SK-N-SH (cell line): Measurements from ENCODE around the gene CPB2. TPM values are rescaled to one million over a fixed set of nuclear protein-coding genes. Genes with fewer than 3 reads are reported as not detected.

Source experiments
- CTCF ChIA-PET: fragments of 300-600, 350-600 bp; formaldehyde crosslinking; extraction: SDS; loops from one replicate; lab custom pipeline; 2021; lab: Yijun Ruan, JAX
- POLR2A ChIA-PET: fragments of 350-600 bp; sonication (Branson Sonifier 250); formaldehyde crosslinking; extraction: SDS; loops from one replicate; lab custom pipeline; 2020; ENCODE audit warnings: antibody characterized with exemption, inconsistent platforms; lab: Yijun Ruan, JAX
- DNase-seq: peaks from one replicate; pipeline ENCODE4 v3.0.0; 2012
- H2AFZ ChIP-seq: fragments of 200-600 bp; sonication (generic); 2 replicates; pipeline ENCODE4 v1.8.1; 2016; ENCODE audit warnings: antibody characterized with exemption, mild to moderate bottlenecking, low read depth
- H3F3A ChIP-seq: fragments of 200-600 bp; sonication (generic); replicated peaks from 2 replicates; pipeline ENCODE3; 2016; ENCODE audit warnings: antibody characterized with exemption, mild to moderate bottlenecking; ENCODE audit not compliant: insufficient read depth
- H3K27ac ChIP-seq, 2 experiments: fragments of 200-500 bp in 1 of 2; fragments of 200-600 bp in 1 of 2; sonication (Bioruptor generic) in 1 of 2; sonication (generic), shearing (Covaris generic) in 1 of 2; 2 replicates each; pipeline versions ENCODE4 v1.5.1 to v1.6.1; 2014 to 2016; ENCODE audit warnings: low read depth in 2 of 2, inconsistent platforms in 1 of 2, low read length in 1 of 2, mild to moderate bottlenecking in 1 of 2, mixed read lengths in 1 of 2
- H3K27me3 ChIP-seq: fragments of 200-600 bp; sonication (generic), shearing (Covaris generic); 2 replicates; pipeline ENCODE4 v1.6.1; 2016; ENCODE audit warnings: mixed run types; ENCODE audit not compliant: insufficient read depth
- H3K36me3 ChIP-seq, 2 experiments: fragments of 200-500 bp in 1 of 2; fragments of 200-600 bp in 1 of 2; sonication (Bioruptor generic) in 1 of 2; sonication (generic) in 1 of 2; replicated peaks in 1 of 2; 2 replicates each; pipeline versions ENCODE3 to v1.5.1; 2014 to 2016; ENCODE audit warnings: low read length in 1 of 2, mild to moderate bottlenecking in 1 of 2; ENCODE audit not compliant: insufficient read depth in 2 of 2, control insufficient read depth in 1 of 2
- H3K4me1 ChIP-seq, 2 experiments: fragments of 200-500 bp in 1 of 2; fragments of 200-600 bp in 1 of 2; sonication (Bioruptor generic) in 1 of 2; sonication (generic), shearing (Covaris generic) in 1 of 2; 2 replicates each; pipeline versions ENCODE4 v1.5.1 to v1.6.1; 2014 to 2016; ENCODE audit warnings: low read depth in 1 of 2, low read length in 1 of 2, mixed run types in 1 of 2; ENCODE audit not compliant: insufficient read depth in 2 of 2, control insufficient read depth in 1 of 2
- H3K4me2 ChIP-seq: fragments of 200-600 bp; sonication (generic), shearing (Covaris generic); 2 replicates; pipeline ENCODE4 v1.6.1; 2017; ENCODE audit warnings: mixed run types
- H3K4me3 ChIP-seq, 2 experiments: fragments of 200-500 bp in 1 of 2; fragments of 200-600 bp in 1 of 2; sonication (Bioruptor generic) in 1 of 2; sonication (generic), shearing (Covaris generic) in 1 of 2; 2 replicates each; pipeline versions ENCODE4 v1.5.1 to v1.8.1; 2014 to 2016; ENCODE audit warnings: low read depth in 2 of 2, inconsistent platforms in 1 of 2, low read length in 1 of 2, mild to moderate bottlenecking in 1 of 2, mixed read lengths in 1 of 2, moderate library complexity in 1 of 2
- H3K79me2 ChIP-seq: fragments of 200-600 bp; sonication (generic); 2 replicates; pipeline ENCODE4 v1.8.1; 2017; ENCODE audit warnings: mild to moderate bottlenecking; ENCODE audit not compliant: insufficient read depth
- H3K9ac ChIP-seq: fragments of 200-600 bp; sonication (generic); 2 replicates; pipeline ENCODE4 v1.6.1; 2017; ENCODE audit warnings: mixed run types
- H3K9me2 ChIP-seq: fragments of 200-600 bp; sonication (generic); 2 replicates; pipeline ENCODE4 v1.6.1; 2017; ENCODE audit warnings: mixed run types
- H3K9me3 ChIP-seq: fragments of 200-600 bp; sonication (generic); 2 replicates; pipeline ENCODE4 v1.6.1; 2017; ENCODE audit warnings: mixed run types, mild to moderate bottlenecking, moderate library complexity
- H4K20me1 ChIP-seq: fragments of 200-600 bp; sonication (generic); 2 replicates; pipeline ENCODE4 v1.6.1; 2017; ENCODE audit warnings: mild to moderate bottlenecking, mixed run types; ENCODE audit not compliant: insufficient read depth
- ELF1 ChIP-seq: IDR thresholded peaks from 2 replicates; pipeline ENCODE4 v1.4.0; 2012
- FOXJ3 ChIP-seq: sonication (generic); formaldehyde crosslinking; IDR thresholded peaks from 2 replicates; pipeline ENCODE4 v1.5.1; 2020; ENCODE audit warnings: mild to moderate bottlenecking, missing genetic modification reagents
- GABPA ChIP-seq: IDR thresholded peaks from 2 replicates; pipeline ENCODE4 v1.4.0; 2012; ENCODE audit warnings: low read depth, mild to moderate bottlenecking
- GATA2 ChIP-seq: sonication (generic); formaldehyde crosslinking; IDR thresholded peaks from 2 replicates; pipeline ENCODE4 v1.5.0; 2020; ENCODE audit warnings: mild to moderate bottlenecking, missing genetic modification reagents
- NFIC ChIP-seq: IDR thresholded peaks from 2 replicates; pipeline ENCODE4 v1.4.0; 2012; ENCODE audit warnings: borderline replicate concordance
- POLR2AphosphoS5 ChIP-seq: IDR thresholded peaks from 2 replicates; pipeline ENCODE4 v1.6.1; 2012; ENCODE audit warnings: low read depth, low read length
- RAD21 ChIP-seq: IDR thresholded peaks from 2 replicates; pipeline ENCODE4 v1.6.1; 2012; ENCODE audit warnings: mild to moderate bottlenecking, low read length
- RCOR1 ChIP-seq: fragments of 150-350 bp; IDR thresholded peaks from 2 replicates; pipeline ENCODE4 v1.6.1; 2017; ENCODE audit warnings: antibody characterized with exemption, low read length
- RFX5 ChIP-seq: IDR thresholded peaks from 2 replicates; pipeline ENCODE4 v1.6.1; 2012; ENCODE audit warnings: mild to moderate bottlenecking, improper control_type of control experiment, low read length
- SIN3A ChIP-seq: IDR thresholded peaks from 2 replicates; pipeline ENCODE4 v1.6.1; 2012; ENCODE audit warnings: low read depth, mild to moderate bottlenecking, low read length, moderate library complexity, borderline replicate concordance
- SMC3 ChIP-seq: IDR thresholded peaks from 2 replicates; pipeline ENCODE4 v1.6.1; 2012; ENCODE audit warnings: low read depth, low read length, improper control_type of control experiment
- YY1 ChIP-seq: IDR thresholded peaks from 2 replicates; pipeline ENCODE4 v1.4.0; 2012; ENCODE audit warnings: low read depth, mild to moderate bottlenecking
- WGBS: methylation state at CpG from one replicate; pipeline ENCODE4 v1.1.6; 2017; ENCODE audit warnings: low lambda C conversion rate; 5-methylcytosine and 5-hydroxymethylcytosine counted together
- polyA plus RNA-seq, 3 experiments: library from polyadenylated mRNA; depleted of rRNA; stranded (reverse); fragments of >200 nt; gene quantifications; 2 replicates each; pipeline ENCODE4 v1.2.3, GENCODE V29; 2012
- TF ChIP-seq, protein P1 (sequence below): fragments of 200-600 bp; sonication (generic); IDR thresholded peaks from 2 replicates; pipeline ENCODE4 v1.6.1; 2017; ENCODE audit warnings: antibody characterized with exemption, mild to moderate bottlenecking, moderate library complexity
- TF ChIP-seq, protein P2 (sequence below): fragments of 150-350 bp; IDR thresholded peaks from 2 replicates; pipeline ENCODE4 v1.6.1; 2016; ENCODE audit warnings: mild to moderate bottlenecking, low read depth, low read length
- TF ChIP-seq, protein P3 (sequence below): IDR thresholded peaks from 2 replicates; pipeline ENCODE4 v1.4.0; 2012; ENCODE audit warnings: low read depth
- TF ChIP-seq, protein P4 (sequence below): fragments of 150-350 bp; IDR thresholded peaks from 2 replicates; pipeline ENCODE4 v1.6.1; 2017; ENCODE audit warnings: antibody characterized with exemption, low read length, low read depth, borderline replicate concordance
- TF ChIP-seq, protein P5 (sequence below): IDR thresholded peaks from 2 replicates; pipeline ENCODE4; 2012

The CPB2 gene
- polyA plus RNA-seq, 1 of the 3 experiments (the other 2 are of a cell fraction), result not detected

DNA sequence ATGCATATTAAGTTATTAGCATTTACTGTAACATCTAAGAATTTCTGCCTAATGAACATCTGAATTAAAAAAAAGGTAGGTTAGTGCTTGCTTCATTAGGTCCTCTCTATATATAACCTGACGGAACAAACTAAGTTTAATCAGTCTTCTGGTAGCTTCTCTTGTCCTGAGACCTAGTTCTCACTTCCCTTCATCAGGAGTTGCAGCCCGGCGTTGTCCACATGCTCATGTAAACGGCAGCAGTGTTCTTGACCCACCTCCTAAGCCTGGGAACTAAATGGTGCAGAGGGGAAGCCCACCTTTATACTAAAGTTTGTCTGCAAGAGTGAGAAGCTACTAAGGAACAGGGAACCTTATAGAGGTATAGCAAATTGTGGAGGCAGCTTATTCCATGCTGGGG, 31.9 kb upstream of the CPB2 start:
- Histone ChIP-seq H3K4me2 (no peak overlapping the region), H2AFZ (no peak overlapping the region), H3K9me3 (no peaks in the 10 kb centered on the region), H3F3A (no peaks in the 10 kb centered on the region), H3K27ac (no peak overlapping the region), H3K9ac (no peak overlapping the region), H3K4me3 (no peak overlapping the region), H3K4me1 (no peaks in the 10 kb centered on the region; a peak in 1 of 4 replicates), H4K20me1 (no peaks in the 10 kb centered on the region), H3K27me3 (peaks cover 8% of the 10 kb centered on the region; the same call in 1 of the 2 replicates), H3K9me2 (no peaks in the 10 kb centered on the region), H3K79me2 (no peaks in the 10 kb centered on the region), H3K36me3 (no peaks in the 10 kb centered on the region)
- TF ChIP-seq RAD21, result no peak
- TF ChIP-seq, protein P1, sequence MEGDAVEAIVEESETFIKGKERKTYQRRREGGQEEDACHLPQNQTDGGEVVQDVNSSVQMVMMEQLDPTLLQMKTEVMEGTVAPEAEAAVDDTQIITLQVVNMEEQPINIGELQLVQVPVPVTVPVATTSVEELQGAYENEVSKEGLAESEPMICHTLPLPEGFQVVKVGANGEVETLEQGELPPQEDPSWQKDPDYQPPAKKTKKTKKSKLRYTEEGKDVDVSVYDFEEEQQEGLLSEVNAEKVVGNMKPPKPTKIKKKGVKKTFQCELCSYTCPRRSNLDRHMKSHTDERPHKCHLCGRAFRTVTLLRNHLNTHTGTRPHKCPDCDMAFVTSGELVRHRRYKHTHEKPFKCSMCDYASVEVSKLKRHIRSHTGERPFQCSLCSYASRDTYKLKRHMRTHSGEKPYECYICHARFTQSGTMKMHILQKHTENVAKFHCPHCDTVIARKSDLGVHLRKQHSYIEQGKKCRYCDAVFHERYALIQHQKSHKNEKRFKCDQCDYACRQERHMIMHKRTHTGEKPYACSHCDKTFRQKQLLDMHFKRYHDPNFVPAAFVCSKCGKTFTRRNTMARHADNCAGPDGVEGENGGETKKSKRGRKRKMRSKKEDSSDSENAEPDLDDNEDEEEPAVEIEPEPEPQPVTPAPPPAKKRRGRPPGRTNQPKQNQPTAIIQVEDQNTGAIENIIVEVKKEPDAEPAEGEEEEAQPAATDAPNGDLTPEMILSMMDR, result no peak
- no peak for TF ChIP-seq GATA2 (CRISPR knock-in tag)
- no peak for TF ChIP-seq SIN3A
- TF ChIP-seq FOXJ3, result no peak
- TF ChIP-seq YY1, result no peak
- no peak for TF ChIP-seq NFIC
- no peak for TF ChIP-seq SMC3
- TF ChIP-seq GABPA, result no peak
- TF ChIP-seq, protein P2, sequence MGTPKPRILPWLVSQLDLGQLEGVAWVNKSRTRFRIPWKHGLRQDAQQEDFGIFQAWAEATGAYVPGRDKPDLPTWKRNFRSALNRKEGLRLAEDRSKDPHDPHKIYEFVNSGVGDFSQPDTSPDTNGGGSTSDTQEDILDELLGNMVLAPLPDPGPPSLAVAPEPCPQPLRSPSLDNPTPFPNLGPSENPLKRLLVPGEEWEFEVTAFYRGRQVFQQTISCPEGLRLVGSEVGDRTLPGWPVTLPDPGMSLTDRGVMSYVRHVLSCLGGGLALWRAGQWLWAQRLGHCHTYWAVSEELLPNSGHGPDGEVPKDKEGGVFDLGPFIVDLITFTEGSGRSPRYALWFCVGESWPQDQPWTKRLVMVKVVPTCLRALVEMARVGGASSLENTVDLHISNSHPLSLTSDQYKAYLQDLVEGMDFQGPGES, result no peak
- TF ChIP-seq RFX5, result no peak
- ChIA-PET CTCF (interaction anchor here (1.6 kb wide), 1 partner anchor 11 kb away, joined by 5 read pairs; no protein-coding TSS in a partner anchor), POLR2A (interaction anchor here (0.8 kb wide), 1 partner anchor 112 kb away, joined by 3 read pairs; no protein-coding TSS in a partner anchor)
- 82% methylated on average over 4 of the region's 4 CpGs for WGBS
- no peak for DNase-seq

DNA sequence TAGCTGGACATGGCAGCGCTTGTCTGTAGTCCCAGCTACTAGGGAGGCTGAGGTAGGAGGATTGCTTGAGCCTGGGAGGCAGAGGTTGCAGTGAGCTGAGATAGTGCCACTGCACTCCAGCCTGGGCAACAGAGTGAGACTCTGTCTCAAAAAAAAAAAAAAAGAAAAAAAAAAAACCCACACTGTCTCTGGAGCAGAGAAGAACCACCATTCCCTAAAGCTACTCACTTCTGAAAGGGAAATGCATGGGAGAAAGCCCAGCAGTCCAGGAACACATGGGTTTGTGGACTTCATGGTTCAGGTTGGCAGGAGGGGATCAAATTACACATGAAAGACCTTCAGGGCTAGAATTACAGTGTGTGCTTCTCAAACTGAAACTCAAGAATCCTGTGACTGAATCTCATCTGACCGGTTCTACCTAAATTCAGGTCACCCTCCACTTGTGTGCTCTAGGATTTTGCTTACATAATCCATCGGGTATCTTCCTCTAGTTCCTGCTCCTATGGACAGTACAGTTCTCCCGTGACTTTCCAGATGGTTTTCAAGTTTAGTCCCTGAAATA, 30.2 kb upstream of the CPB2 start:
- Histone ChIP-seq H3K27ac (no peak overlapping the region), H3K4me2 (no peak overlapping the region), H3K79me2 (no peaks in the 10 kb centered on the region), H3K36me3 (no peaks in the 10 kb centered on the region), H3K4me1 (no peaks in the 10 kb centered on the region; a peak in 1 of 4 replicates), H3F3A (no peaks in the 10 kb centered on the region), H3K9me2 (no peaks in the 10 kb centered on the region), H3K4me3 (no peak overlapping the region), H4K20me1 (no peaks in the 10 kb centered on the region), H3K9ac (no peak overlapping the region), H3K9me3 (no peaks in the 10 kb centered on the region), H3K27me3 (peaks cover 10% of the 10 kb centered on the region), H2AFZ (no peak overlapping the region)
- WGBS, result 83% methylated on average over 4 of the region's 4 CpGs
- POLR2A ChIA-PET, result no interaction called here
- TF ChIP-seq, protein P3, sequence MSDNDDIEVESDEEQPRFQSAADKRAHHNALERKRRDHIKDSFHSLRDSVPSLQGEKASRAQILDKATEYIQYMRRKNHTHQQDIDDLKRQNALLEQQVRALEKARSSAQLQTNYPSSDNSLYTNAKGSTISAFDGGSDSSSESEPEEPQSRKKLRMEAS, result no peak
- TF ChIP-seq RCOR1 (no peak), POLR2AphosphoS5 (no peak), RAD21 (no peak), SMC3 (no peak), GATA2 (CRISPR knock-in tag) (no peak), ELF1 (no peak), RFX5 (no peak)
- TF ChIP-seq, protein P4, sequence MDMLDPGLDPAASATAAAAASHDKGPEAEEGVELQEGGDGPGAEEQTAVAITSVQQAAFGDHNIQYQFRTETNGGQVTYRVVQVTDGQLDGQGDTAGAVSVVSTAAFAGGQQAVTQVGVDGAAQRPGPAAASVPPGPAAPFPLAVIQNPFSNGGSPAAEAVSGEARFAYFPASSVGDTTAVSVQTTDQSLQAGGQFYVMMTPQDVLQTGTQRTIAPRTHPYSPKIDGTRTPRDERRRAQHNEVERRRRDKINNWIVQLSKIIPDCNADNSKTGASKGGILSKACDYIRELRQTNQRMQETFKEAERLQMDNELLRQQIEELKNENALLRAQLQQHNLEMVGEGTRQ, result no peak
- TF ChIP-seq, protein P5, sequence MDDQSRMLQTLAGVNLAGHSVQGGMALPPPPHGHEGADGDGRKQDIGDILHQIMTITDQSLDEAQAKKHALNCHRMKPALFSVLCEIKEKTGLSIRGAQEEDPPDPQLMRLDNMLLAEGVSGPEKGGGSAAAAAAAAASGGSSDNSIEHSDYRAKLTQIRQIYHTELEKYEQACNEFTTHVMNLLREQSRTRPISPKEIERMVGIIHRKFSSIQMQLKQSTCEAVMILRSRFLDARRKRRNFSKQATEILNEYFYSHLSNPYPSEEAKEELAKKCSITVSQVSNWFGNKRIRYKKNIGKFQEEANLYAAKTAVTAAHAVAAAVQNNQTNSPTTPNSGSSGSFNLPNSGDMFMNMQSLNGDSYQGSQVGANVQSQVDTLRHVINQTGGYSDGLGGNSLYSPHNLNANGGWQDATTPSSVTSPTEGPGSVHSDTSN, result no peak
- DNase-seq, result no peak
- CTCF ChIA-PET, result interaction anchor here (1.6 kb wide), 1 partner anchor 9 kb away, joined by 5 read pairs; no protein-coding TSS in a partner anchor
